GM19324 (cell line): Measurements from ENCODE around the gene ASB15.

Experiments used
- ATAC-seq: cut with Tn5 transposase; IDR thresholded peaks from one replicate; pipeline ENCODE4 v1.9.1; 2021; ENCODE audit warnings: mild to moderate bottlenecking, moderate library complexity; ENCODE audit not compliant: unreplicated experiment, low FRiP score

Gene ASB15

GRCh38 chr7:123594813-123595241, 6.8 kb upstream of the ASB15 start:
- no peak for ATAC-seq

- no peak for ATAC-seq
These were observed 3.0 kb upstream of the ASB15 start for GRCh38 chr7:123598657-123599056.

GRCh38 chr7:123599766-123600165, 1.9 kb upstream of the ASB15 start:
- no peak for ATAC-seq

- ATAC-seq: no peak
These were observed 745 bp upstream of the ASB15 start for GRCh38 chr7:123600876-123601275.

GRCh38 chr7:123602648-123603047, 1.0 kb downstream of the ASB15 start:
- ATAC-seq: no peak

- no peak for ATAC-seq
These were observed 3.1 kb downstream of the ASB15 start for GRCh38 chr7:123604739-123605138.

GRCh38 chr7:123607423-123607975, 5.9 kb downstream of the ASB15 start:
- no peak for ATAC-seq

GRCh38 chr7:123608991-123609882, 7.6 kb downstream of the ASB15 start:
- no peak for ATAC-seq

- ATAC-seq: no peak
These were observed 8.2 kb downstream of the ASB15 start for GRCh38 chr7:123609883-123610239.

GRCh38 chr7:123612024-123612423, 10.4 kb downstream of the ASB15 start:
- ATAC-seq: no peak

- no peak for ATAC-seq
These were observed 13.7 kb downstream of the ASB15 start for GRCh38 chr7:123615344-123615743.

GRCh38 chr7:123616223-123616622, 14.6 kb downstream of the ASB15 start:
- ATAC-seq: no peak

GRCh38 chr7:123621707-123622106, 20.1 kb downstream of the ASB15 start:
- ATAC-seq: no peak

- ATAC-seq: no peak
These were observed 21.2 kb downstream of the ASB15 start for GRCh38 chr7:123622660-123623386.

- ATAC-seq: peak; percentile 86
These were observed 23.0 kb downstream of the ASB15 start for GRCh38 chr7:123624527-123625183.

GRCh38 chr7:123625254-123625653, 23.6 kb downstream of the ASB15 start:
- no peak for ATAC-seq

- no peak for ATAC-seq
These were observed 26.2 kb downstream of the ASB15 start for GRCh38 chr7:123627851-123628250.

- no peak for ATAC-seq
These were observed 27.2 kb downstream of the ASB15 start for GRCh38 chr7:123628829-123629228.

- no peak for ATAC-seq
These were observed 27.7 kb downstream of the ASB15 start for GRCh38 chr7:123629281-123629680.

- no peak for ATAC-seq
These were observed 31.2 kb downstream of the ASB15 start for GRCh38 chr7:123632808-123633207.

GRCh38 chr7:123633553-123633952, 31.9 kb downstream of the ASB15 start:
- no peak for ATAC-seq
